ENCODE measurements around the gene SOX6. TPM values are rescaled to one million over a fixed set of nuclear protein-coding genes. Genes with fewer than 3 reads are reported as not detected.

Gene SOX6
- total and polyA plus RNA-seq, 2 of the 13 experiments (the other 11 are each of a cell fraction or from before 2014, with no cell fraction given): 2.6 to 11.2 TPM

GRCh38 chr11:16402654-16403447, 46.5 kb upstream of the SOX6 start (continued):
- TF ChIP-seq ZBTB44 (CRISPR knock-in tag; IDR thresholded peaks at IDR 0.05): no peak
- no peak for TF ChIP-seq ATF7 (IDR thresholded peaks at IDR 0.05)
- TF ChIP-seq ATF7 (CRISPR knock-in tag; IDR thresholded peaks at IDR 0.05): no peak
- TF ChIP-seq MAF1 (CRISPR knock-in tag; IDR thresholded peaks at IDR 0.05; ENCODE audit: borderline replicate concordance): no peak
- TF ChIP-seq FOXO1 (CRISPR knock-in tag; IDR thresholded peaks at IDR 0.05): 0 out of 2 replicates have a peak, but pooled peaks have one; percentile 27
- TF ChIP-seq ATF5 (CRISPR knock-in tag; IDR thresholded peaks at IDR 0.05; ENCODE audit: low read depth): no peak
- TF ChIP-seq TFDP2 (CRISPR knock-in tag; IDR thresholded peaks at IDR 0.05): no peak
- no peak for TF ChIP-seq ZNF850 (CRISPR knock-in tag; conservative IDR thresholded peaks at IDR 0.05)
- TF ChIP-seq DBP (CRISPR knock-in tag; IDR thresholded peaks at IDR 0.05; ENCODE audit: not compliant biosample characterization): no peak
- no peak for TF ChIP-seq ZFAT (CRISPR knock-in tag; conservative IDR thresholded peaks at IDR 0.05)
- TF ChIP-seq ZNF33A (CRISPR knock-in tag; IDR thresholded peaks at IDR 0.05; ENCODE audit: borderline replicate concordance): no peak
- TF ChIP-seq ARID4A (CRISPR knock-in tag; IDR thresholded peaks at IDR 0.05; ENCODE audit: borderline replicate concordance): no peak; the same call in 1 of the 2 replicates
- peak; percentile 40; the same call in 1 of the 2 replicates for TF ChIP-seq ZGPAT (CRISPR knock-in tag; IDR thresholded peaks at IDR 0.05)
- TF ChIP-seq BCL6 (CRISPR knock-in tag; IDR thresholded peaks at IDR 0.05): no peak
- TF ChIP-seq FUBP1 (CRISPR knock-in tag; IDR thresholded peaks at IDR 0.05; ENCODE audit: borderline replicate concordance): no peak
- no peak for TF ChIP-seq ZNF441 (CRISPR knock-in tag; IDR thresholded peaks at IDR 0.05; ENCODE audit: borderline replicate concordance)
